CD4-positive, alpha-beta T cell (primary cell): Measurements from ENCODE around the gene SYTL1. TPM values are rescaled to one million over a fixed set of nuclear protein-coding genes. Genes with fewer than 3 reads are reported as not detected.

Experiments
- ATAC-seq: fragments of 200-7000 bp; cut with Tn5 transposase; one replicate; pipeline ENCODE4 v1.10.0; 2022; ENCODE audit warnings: mild to moderate bottlenecking; ENCODE audit not compliant: poor library complexity
- CTCF ChIA-PET: fragments of 350-600 bp; sonication (Branson Sonifier 250); formaldehyde crosslinking; loops from one replicate; lab custom pipeline; 2021; ENCODE audit warnings: antibody characterized with exemption, inconsistent platforms; lab: Charles Lee
- POLR2A ChIA-PET: fragments of 350-600 bp; sonication (Branson Sonifier 250); formaldehyde crosslinking; loops from one replicate; lab custom pipeline; 2021; ENCODE audit warnings: antibody characterized with exemption, inconsistent platforms; lab: Charles Lee
- DNase-seq, 14 experiments: peaks; one replicate each; pipeline ENCODE4 v3.0.0-alpha.2; 2013 to 2020; ENCODE audit warnings: mixed read lengths in 2 of 14
- H3K27ac ChIP-seq, 2 donors: one replicate each; pipeline versions ENCODE4 v1.5.1 to v1.7.0; 2013; ENCODE audit warnings: low read length in 2 of 2, low read depth in 1 of 2, mild to moderate bottlenecking in 1 of 2
- H3K27me3 ChIP-seq, 2 experiments: 1 replicate in 1 of 2; 2 replicates in 1 of 2; pipeline versions ENCODE4 v1.6.1 to v1.7.0; 2013; ENCODE audit warnings: low read length in 2 of 2, control low read depth in 1 of 2, mild to moderate bottlenecking in 1 of 2, moderate library complexity in 1 of 2; ENCODE audit not compliant: insufficient read depth in 2 of 2, control insufficient read depth in 1 of 2
- H3K36me3 ChIP-seq: one replicate; pipeline ENCODE4 v1.6.1; 2013; ENCODE audit warnings: low read length, control low read depth; ENCODE audit not compliant: insufficient read depth
- H3K4me1 ChIP-seq: one replicate; pipeline ENCODE4 v1.6.1; 2013; ENCODE audit warnings: low read length, control low read depth; ENCODE audit not compliant: insufficient read depth
- H3K4me3 ChIP-seq: one replicate; pipeline ENCODE4 v1.5.1; 2013; ENCODE audit warnings: mild to moderate bottlenecking, low read length, moderate library complexity
- H3K9me3 ChIP-seq, 2 experiments: 1 replicate in 1 of 2; 2 replicates in 1 of 2; pipeline versions ENCODE4 v1.6.1 to v1.7.0; 2013; ENCODE audit warnings: low read length in 2 of 2, mild to moderate bottlenecking in 2 of 2, control low read depth in 1 of 2, moderate library complexity in 1 of 2; ENCODE audit not compliant: control insufficient read depth in 1 of 2, insufficient read depth in 1 of 2
- H3K27ac Mint-ChIP-seq: one replicate; pipeline ENCODE4 v1.8.0; 2020; ENCODE audit warnings: mixed read lengths
- H3K27me3 Mint-ChIP-seq: one replicate; pipeline ENCODE4 v1.8.0; 2021; ENCODE audit warnings: mixed read lengths
- H3K36me3 Mint-ChIP-seq: one replicate; pipeline ENCODE4 v1.8.0; 2021; ENCODE audit warnings: low read depth, mixed read lengths
- H3K4me1 Mint-ChIP-seq: one replicate; pipeline ENCODE4 v1.8.0; 2021; ENCODE audit warnings: low read depth, mixed read lengths
- H3K4me3 Mint-ChIP-seq: one replicate; pipeline ENCODE4 v1.8.0; 2020; ENCODE audit warnings: mild to moderate bottlenecking, mixed read lengths
- H3K9me3 Mint-ChIP-seq: one replicate; pipeline ENCODE4 v1.8.0; 2020; ENCODE audit warnings: mixed read lengths
- intact Hi-C, 2 experiments: fragments of 100-400 bp; cut with DNase I in 1 of 2; cut with micrococcal nuclease in 1 of 2; formaldehyde crosslinking; loops; one replicate each; pipeline versions ENCODE4 v1.15.1 to v1.9.0; 2023 to 2025; cut with DNase I, micrococcal nuclease
- total RNA-seq, 174 experiments: library from RNA in 2 of 174; stranded (reverse) in 2 of 174; gene quantifications; one replicate each; pipeline ENCODE4 v1.2.3 and lab custom pipeline; 2021 to 2026
- TF ChIP-seq, protein P1 (sequence below): fragments of 200-600 bp; IDR thresholded peaks from one replicate; pipeline ENCODE4 v1.8.0; 2022; ENCODE audit warnings: antibody characterized with exemption, mild to moderate bottlenecking

Gene SYTL1
- total RNA-seq, 2 experiments from 2014 or later = 135 to 140 TPM

GRCh38 chr1:27379564-27380122 lies 37.8 kb downstream of the SYTL1 start:
- Histone ChIP-seq H3K4me1 (peaks cover 5% of the 10 kb centered on the region), H3K4me3 (no peak overlapping the region), H3K27ac (no peak overlapping the region), H3K27me3 (no peaks in the 10 kb centered on the region), H3K36me3 (no peaks in the 10 kb centered on the region), H3K9me3 (no peaks in the 10 kb centered on the region)
- Mint-ChIP-seq H3K4me1 (no peaks in the 10 kb centered on the region), H3K4me3 (no peak overlapping the region), H3K9me3 (no peaks in the 10 kb centered on the region), H3K27ac (no peak overlapping the region), H3K27me3 (peaks cover 10% of the 10 kb centered on the region), H3K36me3 (no peaks in the 10 kb centered on the region)
- intact Hi-C loops = no loop called here
- POLR2A ChIA-PET = interaction anchor here (0.6 kb wide), 2 partner anchors 10 to 31 kb away, joined by 3 read pairs; no protein-coding TSS in a partner anchor
- CTCF ChIA-PET = no interaction called here
- TF ChIP-seq, protein P1, sequence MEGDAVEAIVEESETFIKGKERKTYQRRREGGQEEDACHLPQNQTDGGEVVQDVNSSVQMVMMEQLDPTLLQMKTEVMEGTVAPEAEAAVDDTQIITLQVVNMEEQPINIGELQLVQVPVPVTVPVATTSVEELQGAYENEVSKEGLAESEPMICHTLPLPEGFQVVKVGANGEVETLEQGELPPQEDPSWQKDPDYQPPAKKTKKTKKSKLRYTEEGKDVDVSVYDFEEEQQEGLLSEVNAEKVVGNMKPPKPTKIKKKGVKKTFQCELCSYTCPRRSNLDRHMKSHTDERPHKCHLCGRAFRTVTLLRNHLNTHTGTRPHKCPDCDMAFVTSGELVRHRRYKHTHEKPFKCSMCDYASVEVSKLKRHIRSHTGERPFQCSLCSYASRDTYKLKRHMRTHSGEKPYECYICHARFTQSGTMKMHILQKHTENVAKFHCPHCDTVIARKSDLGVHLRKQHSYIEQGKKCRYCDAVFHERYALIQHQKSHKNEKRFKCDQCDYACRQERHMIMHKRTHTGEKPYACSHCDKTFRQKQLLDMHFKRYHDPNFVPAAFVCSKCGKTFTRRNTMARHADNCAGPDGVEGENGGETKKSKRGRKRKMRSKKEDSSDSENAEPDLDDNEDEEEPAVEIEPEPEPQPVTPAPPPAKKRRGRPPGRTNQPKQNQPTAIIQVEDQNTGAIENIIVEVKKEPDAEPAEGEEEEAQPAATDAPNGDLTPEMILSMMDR = no peak
- ATAC-seq (no peak), DNase-seq (no peak)

GRCh38 chr1:27380224-27380623 lies 38.4 kb downstream of the SYTL1 start:
- ChIA-PET CTCF (no interaction called here), POLR2A (interaction anchor here (0.6 kb wide), 1 partner anchor 31 kb away, joined by 3 read pairs; no protein-coding TSS in a partner anchor)
- Mint-ChIP-seq H3K27ac (no peak overlapping the region), H3K27me3 (peaks cover 10% of the 10 kb centered on the region), H3K9me3 (no peaks in the 10 kb centered on the region), H3K4me3 (no peak overlapping the region), H3K4me1 (no peaks in the 10 kb centered on the region), H3K36me3 (no peaks in the 10 kb centered on the region)
- Histone ChIP-seq H3K9me3 (no peaks in the 10 kb centered on the region), H3K27ac (no peak overlapping the region), H3K27me3 (no peaks in the 10 kb centered on the region), H3K4me1 (peaks cover 5% of the 10 kb centered on the region), H3K4me3 (no peak overlapping the region), H3K36me3 (no peaks in the 10 kb centered on the region)
- intact Hi-C loops = no loop called here
- TF ChIP-seq, protein P1 = no peak
- DNase-seq (no peak), ATAC-seq (no peak)

GRCh38 chr1:27380766-27381733 lies 39.2 kb downstream of the SYTL1 start:
- no peak overlapping the region for H3K4me3 ChIP-seq
- Mint-ChIP-seq H3K27me3 (peaks cover 10% of the 10 kb centered on the region), H3K4me3 (no peak overlapping the region), H3K27ac (no peak overlapping the region), H3K36me3 (no peaks in the 10 kb centered on the region), H3K4me1 (no peaks in the 10 kb centered on the region), H3K9me3 (no peaks in the 10 kb centered on the region)
- TF ChIP-seq, protein P1 = no peak
- POLR2A ChIA-PET = interaction anchor here (1.8 kb wide), 1 partner anchor 15 kb away, joined by 4 read pairs; no protein-coding TSS in a partner anchor
- peaks cover 5% of the 10 kb centered on the region for H3K4me1 ChIP-seq
- DNase-seq (no peak), ATAC-seq (no peak)
- CTCF ChIA-PET = interaction anchor here (0.7 to 1.6 kb wide), 2 partner anchors 15 to 85 kb away, joined by 3 to 4 read pairs; partner anchors contain the start of gene MAP3K6
- H3K27me3 ChIP-seq = no peaks in the 10 kb centered on the region
- H3K9me3 ChIP-seq = no peaks in the 10 kb centered on the region
- no peaks in the 10 kb centered on the region for H3K36me3 ChIP-seq
- intact Hi-C loops = no loop called here
- no peak overlapping the region for H3K27ac ChIP-seq
